NOMO-1 (cell line): ENCODE measurements around the gene RAI14.
A peak's percentile ranks its signal among the peaks of the same experiment; 100 is the strongest.
"Not testable (repeated sequence)": the region's sequence is repeated elsewhere in the genome, so short reads cannot be mapped to it uniquely, and the experiment has no call there.

Experiments used
- DNase-seq, 2 experiments: peaks; one replicate each; lab custom pipeline; 2025; ENCODE audit not compliant: unreplicated experiment in 2 of 2; lab: John Stamatoyannopoulos, UW

RAI14 gene

DNA sequence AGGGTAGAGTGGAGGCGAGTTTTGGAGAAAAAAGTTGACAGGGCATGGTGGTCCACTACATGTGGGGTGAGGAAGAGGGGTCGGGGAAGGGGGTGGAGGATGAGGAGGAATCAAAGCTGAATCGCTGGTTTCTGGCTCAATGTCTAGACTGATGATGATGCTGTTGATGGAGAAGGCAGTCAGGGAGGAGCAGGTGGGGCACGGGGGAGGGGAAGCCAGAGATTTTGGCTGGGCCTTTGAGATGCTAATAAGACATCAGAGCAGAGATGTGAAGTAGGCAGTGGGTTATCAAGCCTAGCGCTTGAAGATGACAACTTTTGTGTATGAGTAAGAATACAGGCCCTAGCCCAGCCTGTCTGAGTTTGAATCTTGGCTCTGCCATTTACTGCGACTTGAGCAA is 150.4 kb downstream of the RAI14 start:
- no peak for DNase-seq

GRCh38 chr5:34811706-34812105 is 155.6 kb downstream of the RAI14 start:
- DNase-seq = no peak

DNA sequence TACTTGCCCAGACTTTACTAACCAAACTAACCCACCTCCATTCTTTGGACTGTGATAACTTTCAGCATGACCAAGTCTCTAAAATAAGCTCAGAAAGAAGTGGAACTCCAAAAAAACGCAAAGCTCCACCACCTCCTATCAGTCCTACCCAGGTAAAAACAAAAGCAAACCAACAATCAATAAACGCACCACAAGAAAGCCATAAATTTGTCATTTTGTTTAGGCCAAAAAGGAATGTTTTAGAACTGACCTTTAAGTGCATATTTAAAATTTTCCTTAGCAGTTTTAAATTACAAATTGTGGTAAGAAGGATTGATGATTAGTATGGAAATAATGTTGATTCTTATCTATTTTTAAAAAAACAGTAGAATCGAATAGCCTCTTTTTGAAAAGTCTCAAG is 157.4 kb downstream of the RAI14 start:
- no peak for DNase-seq

GRCh38 chr5:34817558-34818351 is 161.6 kb downstream of the RAI14 start:
- DNase-seq = no peak

GRCh38 chr5:34818717-34819116 is 162.6 kb downstream of the RAI14 start:
- no peak for DNase-seq

- no peak for DNase-seq
These were observed 164.5 kb downstream of the RAI14 start for GRCh38 chr5:34820593-34820992.

GRCh38 chr5:34822956-34823715 is 167.0 kb downstream of the RAI14 start:
- no peak for DNase-seq

DNA sequence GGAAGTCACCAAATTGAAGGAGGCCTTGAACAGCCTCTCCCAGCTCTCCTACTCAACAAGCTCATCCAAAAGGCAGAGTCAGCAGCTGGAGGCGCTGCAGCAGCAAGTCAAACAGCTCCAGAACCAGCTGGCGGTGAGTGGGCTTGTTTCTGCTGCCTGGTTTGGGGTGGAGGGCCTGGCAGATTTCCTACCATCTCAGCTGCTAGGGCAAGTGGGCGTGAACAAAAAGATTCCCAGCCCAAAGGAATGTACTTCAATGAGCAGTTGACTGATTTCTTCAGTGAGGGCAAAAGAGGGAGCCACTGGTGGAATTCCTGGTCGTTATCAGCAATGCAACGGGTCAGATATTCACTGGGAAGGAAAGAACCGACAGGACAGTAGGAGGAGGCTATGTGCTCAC is 170.2 kb downstream of the RAI14 start:
- DNase-seq = no peak

DNA sequence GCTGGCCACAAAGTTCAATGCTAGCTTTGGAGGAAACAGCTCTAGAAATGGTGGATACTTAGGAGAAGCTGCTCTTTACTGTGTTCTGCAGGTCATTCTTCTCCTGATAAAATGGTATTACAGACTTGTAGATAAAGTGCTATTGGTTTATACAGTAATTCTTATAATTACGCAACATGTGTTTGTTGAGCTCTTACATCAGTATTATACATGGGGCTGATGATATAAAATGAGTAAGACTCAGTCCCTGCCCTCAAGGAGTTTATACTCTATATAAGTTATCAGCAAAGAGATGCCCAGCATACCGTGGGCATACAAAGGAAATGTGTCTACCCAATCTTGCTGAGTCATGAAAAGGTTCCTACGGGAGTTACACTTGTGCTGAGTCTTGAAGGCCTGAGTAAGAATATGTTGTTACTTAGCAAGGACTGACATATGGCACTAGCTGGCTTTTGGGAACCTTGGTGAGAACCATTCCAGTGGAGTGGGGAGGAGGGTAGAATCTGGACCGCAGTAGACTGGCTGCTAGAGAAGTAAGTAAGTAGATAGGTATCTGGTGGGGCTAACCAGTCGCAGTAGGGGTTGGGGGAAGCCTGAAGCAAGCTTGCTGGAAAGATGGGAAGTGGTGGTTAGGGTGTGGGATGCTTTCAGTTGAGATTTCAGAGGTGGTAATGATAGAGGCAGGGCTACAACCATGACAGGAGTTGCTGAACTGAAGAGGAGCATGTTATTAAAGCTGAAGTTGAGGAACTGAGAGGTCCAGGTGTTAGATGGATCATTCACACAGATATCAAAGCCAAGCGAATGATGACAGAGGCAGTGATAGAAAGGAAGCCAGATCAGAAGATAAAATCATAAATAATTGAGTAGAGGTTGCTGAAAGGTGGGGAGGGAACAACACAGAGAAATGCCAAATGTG is 171.7 kb downstream of the RAI14 start:
- no peak for DNase-seq

GRCh38 chr5:34830827-34831226 is 174.7 kb downstream of the RAI14 start:
- DNase-seq = not testable (repeated sequence)

GRCh38 chr5:34831303-34831702 is 175.2 kb downstream of the RAI14 start:
- DNase-seq = no peak

DNA sequence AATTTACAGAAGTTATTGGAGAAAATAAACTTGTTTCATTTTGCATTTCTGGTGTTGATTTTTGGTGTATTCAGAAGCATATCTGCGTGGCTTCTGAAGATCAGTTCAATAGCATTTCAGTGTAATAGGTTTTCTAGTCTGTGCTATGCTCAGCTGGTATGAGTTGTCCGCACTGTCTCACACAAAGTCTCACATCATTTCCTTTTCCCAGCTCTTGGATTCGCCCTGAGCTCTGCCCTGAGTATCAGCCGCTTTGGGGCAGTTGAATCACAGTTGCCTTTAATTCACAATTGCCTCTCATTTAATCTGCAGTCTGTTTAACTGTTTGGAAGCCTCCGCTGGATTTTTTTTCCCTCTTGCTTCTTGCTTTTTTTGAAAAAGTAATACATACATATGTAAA is 176.4 kb downstream of the RAI14 start:
- DNase-seq = no peak

DNA sequence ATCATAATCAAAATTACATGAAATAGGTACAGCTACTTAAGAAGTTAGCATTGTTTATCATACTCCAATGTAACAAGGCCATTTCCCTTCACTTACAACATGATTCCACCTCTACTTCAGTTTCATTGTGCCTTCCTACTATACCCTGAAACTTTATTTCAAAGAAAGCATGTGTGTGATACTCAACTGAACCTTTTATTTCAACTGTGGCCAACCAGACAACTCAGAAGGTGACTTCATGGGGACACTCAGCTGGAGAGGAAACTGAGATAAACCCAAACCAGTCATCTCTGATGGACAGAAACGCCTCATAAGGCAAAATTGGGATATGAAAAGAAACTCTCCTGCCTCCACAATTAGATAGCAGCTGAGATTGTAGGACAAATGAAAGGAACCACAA is 177.0 kb downstream of the RAI14 start:
- no peak for DNase-seq

DNA sequence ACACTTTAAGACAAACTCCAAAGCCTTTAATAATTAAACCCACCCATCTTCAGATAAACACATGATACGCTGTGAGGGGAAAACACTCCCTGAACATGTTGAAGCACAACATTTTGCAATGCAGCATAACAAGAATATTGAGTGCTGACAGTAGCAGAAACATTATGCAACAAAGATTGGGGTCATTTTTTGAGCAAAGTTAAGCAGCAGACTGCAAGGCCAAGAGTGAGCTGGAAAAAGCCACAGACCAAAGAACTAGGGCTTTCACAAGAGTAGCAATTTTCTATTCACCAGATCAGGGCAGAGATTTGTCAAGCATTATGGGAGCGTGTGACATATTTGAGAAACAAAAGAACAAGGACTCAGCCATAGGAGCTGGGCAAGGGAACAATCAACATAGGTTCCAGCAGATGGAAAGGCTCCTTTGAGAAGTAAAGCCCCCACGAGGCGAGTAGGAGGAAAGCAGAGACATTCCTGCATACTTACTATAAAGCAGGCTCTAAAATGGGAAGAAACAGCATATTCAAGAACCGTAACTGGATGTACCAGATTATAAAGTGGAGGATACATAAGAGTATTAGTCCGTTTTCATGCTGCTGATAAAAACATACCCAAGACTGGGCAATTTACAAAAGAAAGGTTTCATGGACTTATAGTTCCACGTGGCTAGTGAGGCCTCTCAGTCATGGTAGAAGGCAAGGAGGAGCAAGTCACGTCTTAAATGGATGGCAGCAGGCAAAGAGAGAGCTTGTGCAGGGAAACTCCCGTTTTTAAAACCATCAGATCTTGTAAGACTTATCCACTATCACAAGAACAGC is 178.1 kb downstream of the RAI14 start:
- DNase-seq = peak; percentile 38 to 67

- DNase-seq = no peak
These were observed 178.6 kb downstream of the RAI14 start for GRCh38 chr5:34834794-34835089.

GRCh38 chr5:34835664-34836063 is 179.5 kb downstream of the RAI14 start:
- no peak for DNase-seq

DNA sequence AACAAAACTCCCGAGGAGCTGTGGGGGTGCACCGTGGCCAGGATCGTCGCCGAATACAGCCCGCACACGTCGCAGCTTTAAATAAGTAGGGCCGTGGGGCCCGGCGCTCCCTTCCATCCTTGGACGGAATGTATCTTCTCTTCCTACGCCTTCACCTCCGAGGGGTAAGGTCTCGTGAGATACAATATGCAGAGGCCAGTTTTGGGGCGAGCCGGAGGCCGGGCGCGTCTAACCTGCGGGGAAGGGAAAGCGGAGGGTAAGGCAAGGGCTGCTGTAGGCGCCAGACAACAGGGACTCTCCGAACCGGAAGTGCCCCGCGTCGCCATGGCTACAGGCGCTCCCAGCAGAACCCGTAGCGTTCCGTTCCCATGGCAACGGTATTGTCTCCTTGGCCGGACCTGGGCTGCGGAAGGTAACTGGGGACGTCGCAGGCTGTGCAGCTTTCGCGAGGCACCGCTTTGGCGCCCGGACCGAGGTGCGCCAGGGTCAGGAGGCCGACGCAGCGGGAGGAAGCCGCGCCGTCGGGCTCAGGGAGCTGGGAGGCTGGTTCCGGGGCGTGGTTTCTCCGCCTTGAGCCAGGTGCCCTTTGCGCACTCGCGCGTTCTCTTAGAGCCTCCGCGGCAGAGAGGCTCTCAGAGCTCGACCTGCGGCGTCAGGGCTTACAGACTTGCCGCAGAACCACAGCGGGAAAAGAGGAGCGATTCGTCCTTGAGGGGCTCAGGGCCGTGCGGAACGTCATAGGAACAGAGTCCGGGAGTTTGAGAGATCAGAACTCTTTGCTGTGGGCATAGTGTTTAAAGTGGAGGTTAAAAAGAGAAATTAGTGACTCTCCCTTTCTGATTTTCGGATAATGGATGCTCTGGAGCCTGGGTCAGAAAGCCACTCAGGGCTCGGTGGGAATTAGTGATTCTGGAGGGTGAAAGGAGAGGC is 182.9 kb downstream of the RAI14 start, which contains the start of gene TTC23L:
Gene TTC23L, plus strand, starts transcription at position 380 of the 930 bp plus-strand sequence. CDS start 1,508 bp downstream, outside the sequence.
- peak; percentile 93 to 98 for DNase-seq

DNA sequence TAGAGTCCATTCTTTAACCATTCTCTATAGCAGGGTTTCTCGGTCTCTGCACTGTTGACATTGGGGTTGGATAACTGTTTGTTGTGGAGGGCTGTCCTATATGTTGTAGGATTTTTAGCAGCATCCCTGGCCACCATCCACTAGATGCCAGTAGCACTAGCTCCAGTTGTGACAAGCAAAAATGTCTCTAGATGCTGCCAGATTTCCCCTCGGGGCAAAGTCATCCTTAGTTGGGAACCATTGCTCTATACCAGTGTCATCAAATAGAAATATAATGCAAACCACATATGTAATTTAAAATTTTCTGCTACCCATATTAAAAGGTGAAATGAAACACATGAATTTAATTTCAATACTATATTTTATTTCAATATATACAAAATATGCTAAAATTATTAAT is 185.7 kb downstream of the RAI14 start:
- DNase-seq = no peak

GRCh38 chr5:34842554-34842953 is 186.4 kb downstream of the RAI14 start:
- no peak for DNase-seq
